Measurements from ENCODE around the gene SYS1.

The SYS1 gene

GRCh38 chr20:45359069-45359405 is 3.9 kb upstream of the SYS1 start:
- no peak overlapping the region for H3K27ac ChIP-seq (ENCODE audit: low read length)

GRCh38 chr20:45359406-45360148 is 3.4 kb upstream of the SYS1 start:
- Histone ChIP-seq H3K4me1 (ENCODE audit: low read length) (peaks cover 22% of the 10 kb centered on the region), H3K27me3 (replicated peaks; ENCODE audit: insufficient read depth, low read length) (no peaks in the 10 kb centered on the region), H3K79me2 (ENCODE audit: low read length) (peaks cover 12% of the 10 kb centered on the region), H4K20me1 (ENCODE audit: insufficient read depth, low read length) (no peaks in the 10 kb centered on the region), H3K4me3 (ENCODE audit: low read length) (no peak overlapping the region), H2AFZ (ENCODE audit: low read length) (no peak overlapping the region), H3K27ac (ENCODE audit: low read length) (no peak overlapping the region), H3F3A (ENCODE audit: insufficient read depth, low read length) (peaks cover 8% of the 10 kb centered on the region), H3K9me3 (replicated peaks; ENCODE audit: insufficient read depth, low read length) (no peaks in the 10 kb centered on the region), H3K9ac (ENCODE audit: low read length) (no peak overlapping the region), H3K36me3 (replicated peaks; ENCODE audit: insufficient read depth, low read length) (no peaks in the 10 kb centered on the region), H3K9me2 (replicated peaks; ENCODE audit: insufficient read depth, low read length) (no peaks in the 10 kb centered on the region), H3K4me2 (ENCODE audit: low read depth, low read length) (no peak overlapping the region)
- no peak for DNase-seq
- TF ChIP-seq EZH2 (optimal IDR thresholded peaks at IDR 0.05; ENCODE audit: low read depth, low read length): no peak
- no peak for TF ChIP-seq CTCF (IDR thresholded peaks at IDR 0.05; ENCODE audit: low read length)
- TF ChIP-seq EZH2phosphoT487 (IDR thresholded peaks at IDR 0.05; ENCODE audit: low read length): no peak

More at GRCh38 chr20:45359069-45359405, 3.9 kb upstream of the SYS1 start:
- Histone ChIP-seq H3K27me3 (replicated peaks; ENCODE audit: insufficient read depth, low read length) (no peaks in the 10 kb centered on the region), H3K4me2 (ENCODE audit: low read depth, low read length) (no peak overlapping the region), H3K9me3 (replicated peaks; ENCODE audit: insufficient read depth, low read length) (no peaks in the 10 kb centered on the region), H3K36me3 (replicated peaks; ENCODE audit: insufficient read depth, low read length) (no peaks in the 10 kb centered on the region), H4K20me1 (ENCODE audit: insufficient read depth, low read length) (no peaks in the 10 kb centered on the region), H3F3A (ENCODE audit: insufficient read depth, low read length) (peaks cover 8% of the 10 kb centered on the region), H3K9ac (ENCODE audit: low read length) (no peak overlapping the region), H3K4me1 (ENCODE audit: low read length) (peaks cover 22% of the 10 kb centered on the region), H3K4me3 (ENCODE audit: low read length) (no peak overlapping the region), H3K79me2 (ENCODE audit: low read length) (peaks cover 9% of the 10 kb centered on the region), H2AFZ (ENCODE audit: low read length) (no peak overlapping the region), H3K9me2 (replicated peaks; ENCODE audit: insufficient read depth, low read length) (no peaks in the 10 kb centered on the region)
- TF ChIP-seq EZH2 (optimal IDR thresholded peaks at IDR 0.05; ENCODE audit: low read depth, low read length): no peak
- no peak for TF ChIP-seq CTCF (IDR thresholded peaks at IDR 0.05; ENCODE audit: low read length)
- no peak for TF ChIP-seq EZH2phosphoT487 (IDR thresholded peaks at IDR 0.05; ENCODE audit: low read length)
- no peak for DNase-seq

GRCh38 chr20:45361793-45362192 is 1.2 kb upstream of the SYS1 start:
- Histone ChIP-seq H3F3A (ENCODE audit: insufficient read depth, low read length) (peaks cover 6% of the 10 kb centered on the region; the same call in 1 of the 2 replicates), H3K4me2 (ENCODE audit: low read depth, low read length) (no peak overlapping the region), H3K9me2 (replicated peaks; ENCODE audit: insufficient read depth, low read length) (no peaks in the 10 kb centered on the region), H3K27ac (ENCODE audit: low read length) (no peak overlapping the region), H3K4me1 (ENCODE audit: low read length) (peaks cover 17% of the 10 kb centered on the region), H3K9ac (ENCODE audit: low read length) (no peak overlapping the region), H4K20me1 (ENCODE audit: insufficient read depth, low read length) (no peaks in the 10 kb centered on the region), H2AFZ (ENCODE audit: low read length) (no peak overlapping the region), H3K9me3 (replicated peaks; ENCODE audit: insufficient read depth, low read length) (no peaks in the 10 kb centered on the region), H3K27me3 (replicated peaks; ENCODE audit: insufficient read depth, low read length) (no peaks in the 10 kb centered on the region), H3K79me2 (ENCODE audit: low read length) (peaks cover 34% of the 10 kb centered on the region), H3K4me3 (ENCODE audit: low read length) (no peak overlapping the region), H3K36me3 (replicated peaks; ENCODE audit: insufficient read depth, low read length) (no peaks in the 10 kb centered on the region)
- TF ChIP-seq CTCF (IDR thresholded peaks at IDR 0.05; ENCODE audit: low read length): no peak
- TF ChIP-seq EZH2 (optimal IDR thresholded peaks at IDR 0.05; ENCODE audit: low read depth, low read length): no peak
- TF ChIP-seq EZH2phosphoT487 (IDR thresholded peaks at IDR 0.05; ENCODE audit: low read length): no peak
- no peak for DNase-seq

Measured in MM.1S (cell line).